Panc1 (cell line): ENCODE results near the gene FGFRL1. TPM values are rescaled to one million over a fixed set of nuclear protein-coding genes. Genes with fewer than 3 reads are reported as not detected.

Experiments used
- ATAC-seq: fragments of 200-7000 bp; cut with Tn5 transposase; 2 replicates; pipeline ENCODE4 v1.9.1; 2020; ENCODE audit warnings: mild to moderate bottlenecking, moderate library complexity
- BruUV-seq: library from RNA; stranded (reverse); fragments of 400-500 nt; replicated peaks from 2 replicates; lab custom pipeline; 2021; lab: Mats Ljungman, UMichigan
- CTCF ChIA-PET: fragments of 300-600 bp; sonication (Branson Sonifier 250); formaldehyde crosslinking; loops from one replicate; lab custom pipeline; 2022; ENCODE audit warnings: antibody characterized with exemption; lab: Charles Lee
- POLR2A ChIA-PET: fragments of 300-600 bp; sonication (Branson Sonifier 250); formaldehyde crosslinking; loops from one replicate; lab custom pipeline; 2022; ENCODE audit warnings: antibody characterized with exemption; lab: Charles Lee
- DNase-seq: peaks from one replicate; pipeline ENCODE4 v3.0.0-alpha.2; 2010; ENCODE audit warnings: low read depth, low spot score
- H3K27ac ChIP-seq: 2 replicates; pipeline ENCODE4 v1.5.1; 2011; ENCODE audit warnings: mild to moderate bottlenecking, low read length, inconsistent platforms
- H3K27me3 ChIP-seq: fragments of 200-500 bp; sonication (Bioruptor generic); 2 replicates; pipeline ENCODE4 v1.6.0; 2014; ENCODE audit warnings: low read length, inconsistent platforms; ENCODE audit not compliant: control insufficient read depth, insufficient read depth
- H3K36me3 ChIP-seq: fragments of 200-500 bp; sonication (Bioruptor generic); 2 replicates; pipeline ENCODE4 v1.5.1; 2014; ENCODE audit warnings: inconsistent platforms, mild to moderate bottlenecking, low read length, moderate library complexity; ENCODE audit not compliant: control insufficient read depth, insufficient read depth
- H3K4me1 ChIP-seq: 2 replicates; pipeline ENCODE4 v1.5.1; 2011; ENCODE audit warnings: inconsistent platforms, mild to moderate bottlenecking, low read length, moderate library complexity; ENCODE audit not compliant: control insufficient read depth, insufficient read depth
- H3K4me3 ChIP-seq, 2 experiments: 2 replicates each; pipeline ENCODE4 v1.5.1; 2011 to 2012; ENCODE audit warnings: low read depth in 2 of 2, low read length in 2 of 2, mild to moderate bottlenecking in 2 of 2, inconsistent platforms in 1 of 2, moderate library complexity in 1 of 2
- H3K9me3 ChIP-seq: fragments of 200-500 bp; sonication (Bioruptor generic); 2 replicates; pipeline ENCODE4 v1.5.1; 2014; ENCODE audit warnings: low read depth, mild to moderate bottlenecking, inconsistent platforms, low read length, moderate library complexity; ENCODE audit not compliant: control insufficient read depth, insufficient read depth
- POLR2AphosphoS5 ChIP-seq: IDR thresholded peaks from 2 replicates; pipeline ENCODE4 v1.6.1; 2012; ENCODE audit warnings: mild to moderate bottlenecking, low read depth, low read length, moderate library complexity
- SIN3A ChIP-seq: IDR thresholded peaks from 2 replicates; pipeline ENCODE4 v1.6.1; 2012; ENCODE audit warnings: low read depth, mild to moderate bottlenecking, low read length, moderate library complexity, borderline replicate concordance; ENCODE audit not compliant: insufficient read depth
- TCF7L2 ChIP-seq: IDR thresholded peaks from 2 replicates; pipeline ENCODE4 v1.6.1; 2011; ENCODE audit warnings: mild to moderate bottlenecking, low read depth, low read length, inconsistent platforms
- in situ Hi-C: cut with HindIII; loops from 2 replicates; pipeline ENCODE4 v1.10.0; 2016; ENCODE audit warnings: low sequenced_read_pairs, low pct_unique_long_range_greater_than_20kb
- intact Hi-C: fragments of 100-400 bp; cut with micrococcal nuclease; formaldehyde crosslinking; loops from one replicate; pipeline ENCODE4 v1.10.0; 2022; ENCODE audit not compliant: unreplicated experiment
- total RNA-seq: library from RNA; stranded (reverse); gene quantifications from one replicate; pipeline ENCODE4 v1.2.1, GENCODE V29; 2021; ENCODE audit not compliant: unreplicated experiment
- TF ChIP-seq, protein P1 (sequence below), 2 experiments: IDR thresholded peaks; 2 replicates each; pipeline ENCODE4 v1.6.1; 2011 to 2012; ENCODE audit warnings: low read depth in 2 of 2, control low read depth in 1 of 2, low read length in 1 of 2, mild to moderate bottlenecking in 1 of 2, moderate library complexity in 1 of 2; ENCODE audit not compliant: insufficient read depth in 1 of 2
- TF ChIP-seq, protein P2 (sequence below): fragments of 450-650 bp; IDR thresholded peaks from 2 replicates; pipeline ENCODE4 v1.5.1; 2017; ENCODE audit warnings: mild to moderate bottlenecking

Gene FGFRL1
- total RNA-seq, 1 experiment from 2014 or later: 43.1 TPM

DNA sequence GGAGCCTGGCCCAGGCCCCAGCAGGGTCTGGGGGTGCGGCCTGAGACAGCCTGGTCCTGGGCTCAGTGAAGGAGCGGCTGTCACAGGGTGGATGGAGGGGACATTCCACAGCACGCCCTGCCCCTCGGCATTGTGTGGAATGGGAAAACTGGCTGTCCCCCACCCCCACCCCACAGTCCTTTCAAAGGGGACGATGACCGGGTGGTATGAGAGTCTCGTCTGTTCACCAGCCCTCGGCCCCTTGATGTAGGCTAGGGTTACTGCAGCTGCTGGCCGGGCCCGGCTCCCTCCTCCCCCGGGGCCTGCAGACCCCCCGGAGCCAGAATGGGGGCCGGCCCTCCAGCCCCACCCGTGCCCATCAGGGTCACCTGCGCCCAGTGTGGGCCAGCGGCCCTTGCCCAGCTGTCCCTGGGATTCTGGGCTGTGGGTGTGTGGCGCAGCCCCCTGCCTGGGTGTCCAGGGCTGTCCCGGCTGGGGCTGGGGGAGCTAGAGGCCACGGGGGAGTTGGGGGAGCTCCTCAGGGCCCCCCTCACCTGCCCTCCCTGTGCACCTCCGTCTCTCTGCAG, 11.7 kb downstream of the FGFRL1 start:
- Histone ChIP-seq H3K4me1 (peaks cover 8% of the 10 kb centered on the region; the same call in 1 of the 2 replicates), H3K36me3 (no peaks in the 10 kb centered on the region), H3K4me3 (no peak overlapping the region), H3K9me3 (no peaks in the 10 kb centered on the region), H3K27ac (no peak overlapping the region), H3K27me3 (no peaks in the 10 kb centered on the region)
- ATAC-seq (no peak), DNase-seq (no peak)
- TF ChIP-seq, protein P1, sequence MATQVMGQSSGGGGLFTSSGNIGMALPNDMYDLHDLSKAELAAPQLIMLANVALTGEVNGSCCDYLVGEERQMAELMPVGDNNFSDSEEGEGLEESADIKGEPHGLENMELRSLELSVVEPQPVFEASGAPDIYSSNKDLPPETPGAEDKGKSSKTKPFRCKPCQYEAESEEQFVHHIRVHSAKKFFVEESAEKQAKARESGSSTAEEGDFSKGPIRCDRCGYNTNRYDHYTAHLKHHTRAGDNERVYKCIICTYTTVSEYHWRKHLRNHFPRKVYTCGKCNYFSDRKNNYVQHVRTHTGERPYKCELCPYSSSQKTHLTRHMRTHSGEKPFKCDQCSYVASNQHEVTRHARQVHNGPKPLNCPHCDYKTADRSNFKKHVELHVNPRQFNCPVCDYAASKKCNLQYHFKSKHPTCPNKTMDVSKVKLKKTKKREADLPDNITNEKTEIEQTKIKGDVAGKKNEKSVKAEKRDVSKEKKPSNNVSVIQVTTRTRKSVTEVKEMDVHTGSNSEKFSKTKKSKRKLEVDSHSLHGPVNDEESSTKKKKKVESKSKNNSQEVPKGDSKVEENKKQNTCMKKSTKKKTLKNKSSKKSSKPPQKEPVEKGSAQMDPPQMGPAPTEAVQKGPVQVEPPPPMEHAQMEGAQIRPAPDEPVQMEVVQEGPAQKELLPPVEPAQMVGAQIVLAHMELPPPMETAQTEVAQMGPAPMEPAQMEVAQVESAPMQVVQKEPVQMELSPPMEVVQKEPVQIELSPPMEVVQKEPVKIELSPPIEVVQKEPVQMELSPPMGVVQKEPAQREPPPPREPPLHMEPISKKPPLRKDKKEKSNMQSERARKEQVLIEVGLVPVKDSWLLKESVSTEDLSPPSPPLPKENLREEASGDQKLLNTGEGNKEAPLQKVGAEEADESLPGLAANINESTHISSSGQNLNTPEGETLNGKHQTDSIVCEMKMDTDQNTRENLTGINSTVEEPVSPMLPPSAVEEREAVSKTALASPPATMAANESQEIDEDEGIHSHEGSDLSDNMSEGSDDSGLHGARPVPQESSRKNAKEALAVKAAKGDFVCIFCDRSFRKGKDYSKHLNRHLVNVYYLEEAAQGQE (IDR thresholded peaks at IDR 0.05; ENCODE audit: insufficient read depth in 1 of 2, low read depth in 2 of 2, low read length in 1 of 2): no peak
- TF ChIP-seq TCF7L2 (no peak), SIN3A (no peak), POLR2AphosphoS5 (no peak)
- TF ChIP-seq, protein P2, sequence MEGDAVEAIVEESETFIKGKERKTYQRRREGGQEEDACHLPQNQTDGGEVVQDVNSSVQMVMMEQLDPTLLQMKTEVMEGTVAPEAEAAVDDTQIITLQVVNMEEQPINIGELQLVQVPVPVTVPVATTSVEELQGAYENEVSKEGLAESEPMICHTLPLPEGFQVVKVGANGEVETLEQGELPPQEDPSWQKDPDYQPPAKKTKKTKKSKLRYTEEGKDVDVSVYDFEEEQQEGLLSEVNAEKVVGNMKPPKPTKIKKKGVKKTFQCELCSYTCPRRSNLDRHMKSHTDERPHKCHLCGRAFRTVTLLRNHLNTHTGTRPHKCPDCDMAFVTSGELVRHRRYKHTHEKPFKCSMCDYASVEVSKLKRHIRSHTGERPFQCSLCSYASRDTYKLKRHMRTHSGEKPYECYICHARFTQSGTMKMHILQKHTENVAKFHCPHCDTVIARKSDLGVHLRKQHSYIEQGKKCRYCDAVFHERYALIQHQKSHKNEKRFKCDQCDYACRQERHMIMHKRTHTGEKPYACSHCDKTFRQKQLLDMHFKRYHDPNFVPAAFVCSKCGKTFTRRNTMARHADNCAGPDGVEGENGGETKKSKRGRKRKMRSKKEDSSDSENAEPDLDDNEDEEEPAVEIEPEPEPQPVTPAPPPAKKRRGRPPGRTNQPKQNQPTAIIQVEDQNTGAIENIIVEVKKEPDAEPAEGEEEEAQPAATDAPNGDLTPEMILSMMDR: no peak
- ChIA-PET CTCF (no interaction called here), POLR2A (no interaction called here)
- in situ Hi-C loops: no loop called here
- no TSS peak for BruUV-seq
- intact Hi-C loops: no loop called here

DNA sequence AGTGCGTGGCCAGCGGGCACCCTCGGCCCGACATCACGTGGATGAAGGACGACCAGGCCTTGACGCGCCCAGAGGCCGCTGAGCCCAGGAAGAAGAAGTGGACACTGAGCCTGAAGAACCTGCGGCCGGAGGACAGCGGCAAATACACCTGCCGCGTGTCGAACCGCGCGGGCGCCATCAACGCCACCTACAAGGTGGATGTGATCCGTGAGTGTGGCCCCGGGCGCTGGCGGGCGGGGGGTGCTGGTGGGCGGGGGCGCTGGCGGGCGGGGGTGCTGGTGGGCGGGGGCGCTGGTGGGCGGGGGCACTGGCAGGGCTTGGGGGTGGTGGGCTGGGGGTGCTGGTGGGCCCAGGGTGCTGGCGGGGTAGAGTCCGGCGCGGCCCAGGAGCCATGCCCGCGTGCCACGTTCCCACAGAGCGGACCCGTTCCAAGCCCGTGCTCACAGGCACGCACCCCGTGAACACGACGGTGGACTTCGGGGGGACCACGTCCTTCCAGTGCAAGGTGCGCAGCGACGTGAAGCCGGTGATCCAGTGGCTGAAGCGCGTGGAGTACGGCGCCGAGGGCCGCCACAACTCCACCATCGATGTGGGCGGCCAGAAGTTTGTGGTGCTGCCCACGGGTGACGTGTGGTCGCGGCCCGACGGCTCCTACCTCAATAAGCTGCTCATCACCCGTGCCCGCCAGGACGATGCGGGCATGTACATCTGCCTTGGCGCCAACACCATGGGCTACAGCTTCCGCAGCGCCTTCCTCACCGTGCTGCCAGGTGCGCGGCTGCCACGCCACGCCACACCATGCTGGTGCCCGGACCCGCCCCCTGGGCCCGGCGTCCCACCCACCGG, 12.7 kb downstream of the FGFRL1 start:
- CTCF ChIA-PET: no interaction called here
- no peaks in the 10 kb centered on the region for H3K27me3 ChIP-seq
- BruUV-seq: no TSS peak

More for the DNA sequence above, 12.7 kb downstream of the FGFRL1 start:
- intact Hi-C loops: no loop called here
- H3K4me3 ChIP-seq: no peak overlapping the region
- no peaks in the 10 kb centered on the region for H3K36me3 ChIP-seq
- H3K27ac ChIP-seq: no peak overlapping the region
- no peak for ATAC-seq
- POLR2A ChIA-PET: no interaction called here
- in situ Hi-C loops: no loop called here
- no peak for DNase-seq
- peaks cover 5% of the 10 kb centered on the region; the same call in 1 of the 2 replicates for H3K4me1 ChIP-seq
- H3K9me3 ChIP-seq: no peaks in the 10 kb centered on the region
- no peak for TF ChIP-seq POLR2AphosphoS5
- TF ChIP-seq, protein P2: no peak
- TF ChIP-seq TCF7L2: no peak
- TF ChIP-seq, protein P1 (IDR thresholded peaks at IDR 0.05; ENCODE audit: insufficient read depth in 1 of 2, low read depth in 2 of 2, low read length in 1 of 2): no peak
- TF ChIP-seq SIN3A: no peak
